ENCODE data around the gene SAMD9L. TPM values are rescaled to one million over a fixed set of nuclear protein-coding genes. Genes with fewer than 3 reads are reported as not detected.

SAMD9L gene
- total RNA-seq, 4 donors from 2014 or later: 10.3 to 19.0 (median 13.3) TPM

GRCh38 chr7:93108003-93108402 lies 40.2 kb downstream of the SAMD9L start:
- peaks cover 0 to 98% (median 40%) of the 10 kb centered on the region in 4 donors for H3K9me3 ChIP-seq
- TF ChIP-seq POLR2A (IDR thresholded peaks at IDR 0.05): no peak
- TF ChIP-seq CTCF (IDR thresholded peaks at IDR 0.05): no peak
- TF ChIP-seq EP300 (IDR thresholded peaks at IDR 0.05): no peak
- DNase-seq (ENCODE audit: low spot score in 2 of 2): no peak
- 93 to 96% methylated on average over 13 of the region's 13 CpGs for WGBS, 2 donors
- no peaks in the 10 kb centered on the region for H3K27me3 ChIP-seq
- H3K4me1 ChIP-seq: no peaks in the 10 kb centered on the region
- H3K36me3 ChIP-seq: peaks cover 0 to 96% (median 42%) of the 10 kb centered on the region in 3 donors
- no peak overlapping the region for H3K4me3 ChIP-seq
- H3K27ac ChIP-seq: no peak overlapping the region

GRCh38 chr7:93097388-93097787 lies 50.8 kb downstream of the SAMD9L start:
- H3K27me3 ChIP-seq: no peaks in the 10 kb centered on the region
- no peaks in the 10 kb centered on the region for H3K4me1 ChIP-seq
- TF ChIP-seq CTCF (IDR thresholded peaks at IDR 0.05) (no peak), EP300 (IDR thresholded peaks at IDR 0.05) (no peak), POLR2A (IDR thresholded peaks at IDR 0.05) (no peak)
- no peak overlapping the region for H3K4me3 ChIP-seq
- H3K27ac ChIP-seq: no peak overlapping the region
- 60 to 74% methylated on average over 2 of the region's 2 CpGs for WGBS, 2 donors
- H3K9me3 ChIP-seq: peaks cover 4 to 64% (median 26%) of the 10 kb centered on the region in 4 donors
- peaks cover 0 to 2% (median 0%) of the 10 kb centered on the region in 3 donors for H3K36me3 ChIP-seq
- DNase-seq (ENCODE audit: low spot score in 2 of 2): no peak

- H3K9me3 ChIP-seq: peaks cover 0 to 26% (median 8%) of the 10 kb centered on the region in 4 donors
- DNase-seq (ENCODE audit: low spot score in 2 of 2): no peak
- no peaks in the 10 kb centered on the region for H3K36me3 ChIP-seq
- H3K27me3 ChIP-seq: no peaks in the 10 kb centered on the region
- no peak overlapping the region for H3K27ac ChIP-seq
- TF ChIP-seq POLR2A (IDR thresholded peaks at IDR 0.05) (no peak), EP300 (IDR thresholded peaks at IDR 0.05) (no peak), CTCF (IDR thresholded peaks at IDR 0.05) (no peak)
- 92% methylated on average over 1 of the region's 1 CpG for WGBS, 2 donors
- no peak overlapping the region for H3K4me3 ChIP-seq
- no peaks in the 10 kb centered on the region for H3K4me1 ChIP-seq
Measured at GRCh38 chr7:93092757-93093370, 55.3 kb downstream of the SAMD9L start.

Other genes starting within 250 kb of the SAMD9L start
- gene SAMD9, start 30.4 kb downstream of the SAMD9L start, total RNA-seq: 10 to 100 TPM in 1 of 4 donors, 1 to 10 TPM in 3; 5.9 to 12.7 (median 7.1) TPM
- gene HEPACAM2, start 78.1 kb upstream of the SAMD9L start, total RNA-seq: not detected
- 10 to 100 TPM; 24.6 to 56.8 (median 29.0) TPM for gene VPS50, start 84.0 kb upstream of the SAMD9L start, total RNA-seq